Measurements from ENCODE around the gene DHFR. TPM values are rescaled to one million over a fixed set of nuclear protein-coding genes. Genes with fewer than 3 reads are reported as not detected.
"Not testable (repeated sequence)": the region's sequence is repeated elsewhere in the genome, so short reads cannot be mapped to it uniquely, and the experiment has no call there.

Gene DHFR
- polyA plus RNA-seq, 4 donors: 41.3 to 92.4 (median 68.3) TPM

DNA sequence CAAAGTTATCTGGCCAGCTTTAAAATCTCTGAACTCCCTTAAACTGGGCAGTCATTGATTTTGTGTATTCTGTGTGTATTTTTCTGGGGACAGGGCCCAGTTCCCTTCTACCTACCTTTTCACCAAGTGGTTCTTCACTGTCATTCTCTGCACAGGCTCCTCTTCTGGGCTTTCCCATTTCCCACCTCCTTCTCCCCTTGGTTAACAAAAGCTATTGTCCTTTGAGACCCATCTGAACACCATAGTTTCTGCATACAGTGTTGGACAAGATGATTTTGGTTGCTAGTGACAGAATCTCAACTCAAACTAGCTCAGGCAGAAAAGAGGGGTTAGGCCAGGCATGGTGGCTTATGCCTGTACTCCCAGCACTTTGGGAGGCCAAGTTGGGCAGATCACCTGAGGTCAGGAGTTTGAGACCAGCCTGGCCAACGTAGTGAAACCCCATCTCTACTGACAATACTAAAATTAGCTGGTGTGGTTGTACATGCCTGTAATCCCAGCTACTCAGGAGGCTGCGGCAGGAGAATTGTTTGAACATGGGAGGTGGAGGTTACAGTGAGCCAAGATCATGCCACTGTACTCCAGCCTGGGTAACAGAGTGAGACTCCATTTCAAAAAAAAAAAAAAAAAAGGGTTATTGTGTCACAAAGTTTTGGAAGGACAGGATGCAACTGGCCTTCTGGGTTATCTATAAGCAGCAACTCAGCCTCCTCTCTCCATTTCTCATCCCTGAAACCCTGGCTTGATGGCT, 53.7 kb downstream of the DHFR start:
- DNase-seq (ENCODE audit: low read depth in 4 of 4, low spot score in 3 of 4): no peak

DNA sequence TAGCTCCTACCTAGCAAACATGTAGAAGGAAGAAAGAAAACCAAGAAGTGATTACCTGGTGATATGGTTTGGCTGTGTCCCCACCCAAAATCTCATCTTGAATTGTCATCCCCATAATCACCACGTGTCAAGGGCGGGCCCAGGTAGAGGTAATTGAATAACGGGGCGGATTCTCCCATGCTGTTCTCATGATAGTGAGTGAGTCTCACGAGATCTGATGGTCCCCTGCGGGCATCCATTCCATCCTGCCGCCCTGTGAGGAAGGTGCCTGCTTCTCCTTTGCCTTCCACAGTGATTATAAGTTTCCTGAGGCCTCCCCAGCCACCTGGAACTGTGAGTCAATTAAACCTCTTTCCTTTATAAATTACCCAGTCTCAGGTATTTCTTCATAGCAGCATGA, 57.3 kb downstream of the DHFR start:
- DNase-seq (ENCODE audit: low read depth in 4 of 4, low spot score in 3 of 4): no peak

DNA sequence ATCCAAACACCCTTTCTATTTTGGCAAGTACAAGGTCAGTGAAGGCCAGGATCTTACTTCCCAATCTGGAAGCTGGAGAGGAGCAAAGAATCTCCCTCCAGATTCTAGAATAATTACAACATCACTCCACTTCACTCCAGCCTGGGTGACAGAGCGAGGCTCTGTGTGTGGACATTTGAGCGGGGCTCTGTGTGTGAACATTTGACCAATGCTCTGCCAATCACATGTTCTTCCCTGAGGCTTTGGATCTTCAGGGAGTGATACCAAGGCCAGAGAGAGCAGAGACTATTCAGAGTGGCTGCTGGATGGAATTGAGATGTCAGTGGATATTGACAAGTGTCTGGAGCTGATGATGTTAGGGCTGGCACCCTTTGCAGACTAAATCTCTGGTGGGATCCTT, 60.0 kb downstream of the DHFR start:
- no peak for DNase-seq (ENCODE audit: low read depth in 4 of 4, low spot score in 3 of 4)

DNA sequence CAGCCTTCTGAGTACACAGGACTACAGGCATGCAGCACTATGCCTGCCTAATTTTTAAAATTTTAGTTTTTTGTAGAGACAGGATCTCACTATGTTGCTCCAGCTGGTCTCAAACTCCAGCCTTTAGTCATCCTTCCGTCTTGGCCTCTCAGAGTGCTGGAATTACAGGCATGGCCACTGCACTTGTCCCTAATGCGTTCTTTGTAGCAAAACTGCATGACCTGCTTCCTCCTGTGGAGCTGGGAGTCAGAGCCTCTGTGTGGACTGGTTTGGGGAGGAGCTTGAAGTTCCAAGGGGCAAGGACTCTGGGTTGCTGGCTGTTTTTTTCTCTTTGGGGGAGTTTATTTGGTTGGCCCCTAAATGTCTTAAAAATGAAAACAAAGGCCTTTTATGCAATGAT, 62.0 kb downstream of the DHFR start:
- DNase-seq (ENCODE audit: low read depth in 4 of 4, low spot score in 3 of 4): no peak

DNA sequence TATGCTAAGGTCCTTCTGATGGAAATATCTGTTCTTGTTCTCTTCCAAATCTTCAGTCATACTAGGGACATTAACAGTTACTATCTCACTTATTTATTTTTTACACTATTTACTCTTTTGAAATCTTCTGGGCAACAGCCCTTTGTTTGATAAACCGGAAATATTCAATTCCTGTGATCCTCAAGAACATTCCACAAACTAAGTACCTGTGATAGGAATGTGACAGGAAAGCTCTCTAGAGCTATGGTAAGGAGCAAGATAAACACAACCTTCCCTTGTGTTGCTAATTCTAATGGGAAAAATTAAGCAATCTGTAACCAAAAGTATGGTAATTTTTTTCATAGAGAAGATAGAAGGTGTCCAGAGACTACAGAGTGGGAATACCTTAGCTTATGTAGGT, 62.7 kb downstream of the DHFR start:
- no peak for DNase-seq (ENCODE audit: low read depth in 4 of 4, low spot score in 3 of 4)

DNA sequence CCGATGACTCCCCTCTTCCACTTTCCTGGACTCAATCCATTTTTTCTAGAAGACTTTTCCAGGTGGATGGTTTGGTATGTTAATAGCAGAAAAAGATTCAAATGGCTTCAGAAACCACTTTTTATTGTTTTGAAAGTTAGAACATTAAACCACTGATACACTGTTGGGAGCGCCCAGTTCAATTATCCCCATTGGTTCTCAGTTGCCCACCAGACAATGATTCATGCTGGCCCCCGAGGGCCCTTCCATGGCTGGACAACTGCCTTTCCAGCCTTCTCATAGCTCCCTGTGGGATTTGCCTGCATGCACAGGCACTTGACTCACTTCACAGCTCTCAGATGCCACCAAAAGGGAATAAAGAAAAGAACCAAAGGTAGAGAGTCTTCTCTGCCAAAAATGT, 63.4 kb downstream of the DHFR start:
- DNase-seq (ENCODE audit: low read depth in 4 of 4, low spot score in 3 of 4): no peak

DNA sequence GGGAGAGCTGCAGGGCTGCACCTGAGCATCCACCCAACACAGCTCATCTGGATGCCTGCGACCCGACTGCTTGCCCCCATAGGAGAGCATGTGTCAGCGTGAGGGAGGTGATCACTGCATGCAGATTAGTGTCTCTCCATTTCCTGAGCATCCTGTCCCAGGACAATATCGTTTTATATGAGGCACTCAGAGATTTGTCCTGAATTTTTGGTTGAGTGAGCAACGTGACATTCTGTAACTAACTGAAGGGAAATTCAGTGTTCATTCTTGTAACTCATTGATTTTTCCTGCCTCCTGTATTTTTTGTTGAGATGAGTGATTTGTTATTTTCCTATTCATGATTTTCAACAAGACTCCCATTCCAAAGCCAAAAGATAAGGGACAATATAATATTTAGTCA, 64.0 kb downstream of the DHFR start:
- DNase-seq (ENCODE audit: low read depth in 4 of 4, low spot score in 3 of 4): no peak

DNA sequence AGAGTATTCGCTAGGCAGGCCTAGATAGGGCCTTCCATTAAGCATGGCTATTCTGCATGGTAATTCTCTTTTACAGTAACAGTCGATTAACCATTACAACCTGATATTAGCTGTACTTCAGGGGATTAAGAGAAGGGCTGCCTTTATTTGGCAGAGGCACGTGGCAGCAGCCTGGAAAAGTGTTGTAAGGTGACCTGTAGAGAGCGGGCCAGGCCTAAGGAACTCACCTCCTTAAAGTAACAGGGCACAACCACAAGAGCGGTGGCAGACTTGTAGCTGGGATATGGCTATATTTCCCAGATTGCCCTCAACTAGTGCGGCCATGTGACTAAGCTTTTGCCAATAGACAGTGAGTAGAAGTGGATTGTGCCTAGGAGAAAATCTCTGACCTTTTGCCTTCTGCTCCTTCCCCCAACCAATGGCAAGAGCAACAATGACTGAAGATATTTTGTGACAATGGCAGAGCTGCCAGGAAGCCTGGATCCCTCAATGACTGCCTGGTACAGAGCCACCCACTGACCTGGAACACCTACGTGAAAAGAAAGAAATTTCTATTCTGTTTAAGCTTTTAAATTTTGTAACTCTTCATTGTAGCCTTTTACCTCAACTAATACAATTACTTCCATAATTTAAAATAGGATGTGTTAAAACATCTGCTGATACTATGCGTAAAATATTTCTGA, 65.8 kb downstream of the DHFR start:
- DNase-seq (ENCODE audit: low read depth in 4 of 4, low spot score in 3 of 4): no peak

DNA sequence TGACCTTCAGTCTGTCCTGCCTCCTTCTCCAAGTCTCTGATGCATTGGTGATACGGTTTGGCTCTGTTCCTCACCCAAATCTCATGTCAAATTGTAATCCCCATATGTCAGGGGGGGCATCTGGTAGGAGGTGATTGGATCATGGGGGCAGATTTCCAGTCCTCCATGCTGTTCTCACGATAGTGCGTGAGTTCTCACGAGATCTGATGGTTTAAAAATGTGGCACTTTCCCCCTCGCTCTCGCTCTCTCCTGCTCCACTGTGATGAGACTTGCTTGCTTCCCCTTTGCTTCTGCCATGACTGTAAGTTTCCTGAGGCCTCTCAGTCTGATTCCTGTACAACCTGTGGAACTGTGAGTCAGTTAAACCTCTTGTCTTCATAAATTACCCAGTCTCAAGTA, 70.0 kb downstream of the DHFR start:
- DNase-seq (ENCODE audit: low read depth in 4 of 4, low spot score in 3 of 4): no peak

DNA sequence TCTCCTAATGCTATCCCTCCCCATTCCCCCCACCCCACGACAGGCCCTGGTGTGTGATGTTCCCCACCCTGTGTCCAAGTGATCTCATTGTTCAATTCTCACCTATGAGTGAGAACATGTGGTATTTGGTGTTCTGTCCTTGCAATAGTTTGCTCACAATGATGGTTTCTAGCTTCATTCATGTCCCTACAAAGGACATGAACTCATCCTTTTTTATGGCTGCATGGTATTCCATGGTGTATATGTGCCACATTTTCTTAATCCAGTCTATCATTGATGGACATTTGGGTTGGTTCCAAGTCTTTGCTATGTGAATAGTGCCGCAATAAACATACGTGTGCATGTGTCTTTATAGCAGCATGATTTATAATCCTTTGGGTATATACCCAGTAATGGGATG, 74.5 kb downstream of the DHFR start:
- not testable (repeated sequence) for DNase-seq (ENCODE audit: low read depth in 4 of 4, low spot score in 3 of 4)

DNA sequence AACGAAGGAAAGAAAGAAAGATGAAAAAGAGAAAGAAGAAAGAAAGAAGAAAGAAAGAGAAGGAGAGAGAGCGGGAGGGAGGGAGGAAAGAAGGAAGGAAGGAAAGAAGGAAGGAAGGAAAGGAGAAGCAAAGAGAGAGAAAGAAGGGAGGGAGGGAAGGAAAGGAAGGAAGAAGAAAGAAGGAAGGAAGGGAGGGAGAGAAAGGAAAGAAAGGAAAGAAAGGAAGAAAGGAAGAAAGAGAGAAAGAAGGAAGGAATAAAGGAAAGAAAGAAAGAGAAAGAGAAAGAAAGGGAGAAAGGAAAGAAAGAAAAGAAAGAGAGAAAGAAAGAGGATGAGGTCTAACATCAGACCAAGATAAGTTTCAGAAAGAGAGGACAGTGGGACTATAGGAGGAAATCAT, 75.7 kb downstream of the DHFR start:
- DNase-seq (ENCODE audit: low read depth in 4 of 4, low spot score in 3 of 4): no peak

DNA sequence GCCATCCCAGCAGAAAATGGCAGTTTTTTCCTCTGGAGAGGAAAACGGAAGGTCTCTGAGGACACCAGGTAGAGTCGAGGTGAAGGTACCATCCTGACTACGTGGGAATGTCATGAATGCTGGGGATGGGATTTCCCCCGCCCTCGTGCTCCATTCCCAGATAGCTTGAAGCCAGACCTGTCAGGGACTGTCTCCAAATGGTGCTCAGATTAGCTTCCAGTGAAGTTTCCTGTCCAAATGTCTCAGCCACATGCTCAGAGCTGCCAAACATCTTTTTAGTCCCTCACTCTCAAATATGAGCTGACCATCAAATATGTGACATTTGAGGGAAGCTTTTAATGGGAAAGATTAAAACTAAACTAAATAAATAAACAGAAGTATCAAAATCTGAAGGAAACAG, 77.1 kb downstream of the DHFR start:
- DNase-seq (ENCODE audit: low read depth in 4 of 4, low spot score in 3 of 4): no peak

DNA sequence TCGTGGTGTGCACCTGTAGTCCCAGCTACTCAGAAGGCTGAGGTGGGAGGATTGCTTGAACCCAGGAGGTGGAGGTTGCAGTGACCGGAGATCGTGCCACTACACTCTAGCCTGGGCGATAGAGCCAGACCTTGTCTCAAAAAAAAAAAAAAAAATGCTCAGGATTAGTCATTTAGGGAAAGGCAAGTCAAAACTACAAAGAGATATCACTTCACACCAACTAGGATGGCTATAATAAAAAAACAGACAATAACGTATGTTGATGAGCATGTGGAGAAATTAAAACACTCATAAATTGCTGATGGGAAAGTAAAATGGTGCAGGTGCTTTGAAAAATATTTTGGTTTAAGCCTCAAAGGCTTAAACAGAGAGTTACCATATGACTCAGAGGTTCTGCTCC, 78.4 kb downstream of the DHFR start:
- DNase-seq (ENCODE audit: low read depth in 4 of 4, low spot score in 3 of 4): no peak

Other genes with a start within 250 kb of the DHFR start
- gene ZFYVE16, start 246.9 kb downstream of the DHFR start, polyA plus RNA-seq (ENCODE audit: insufficient read length in 4 of 4): 10 to 100 TPM; 46.5 to 89.3 (median 78.3) TPM
- gene FAM151B, start 166.9 kb downstream of the DHFR start, polyA plus RNA-seq (ENCODE audit: insufficient read length in 4 of 4): 1 to 10 TPM; 3.0 to 3.4 (median 3.2) TPM
- under 1 TPM in 3 of 4 donors, not detected in 1; 0.20 to 0.49 (median 0.29) TPM for gene ANKRD34B, start 84.7 kb downstream of the DHFR start, polyA plus RNA-seq (ENCODE audit: insufficient read length in 4 of 4)
- gene MSH3, start 331 bp downstream of the DHFR start, polyA plus RNA-seq (ENCODE audit: insufficient read length in 4 of 4): 10 to 100 TPM; 15.7 to 27.8 (median 19.3) TPM